ENCODE results near the gene BAMBI. TPM values are rescaled to one million over a fixed set of nuclear protein-coding genes. Genes with fewer than 3 reads are reported as not detected.
"Not testable (repeated sequence)": the region's sequence is repeated elsewhere in the genome, so short reads cannot be mapped to it uniquely, and the experiment has no call there.

BAMBI gene
- total RNA-seq, 1 donor from 2014 or later: 16.0 TPM

DNA sequence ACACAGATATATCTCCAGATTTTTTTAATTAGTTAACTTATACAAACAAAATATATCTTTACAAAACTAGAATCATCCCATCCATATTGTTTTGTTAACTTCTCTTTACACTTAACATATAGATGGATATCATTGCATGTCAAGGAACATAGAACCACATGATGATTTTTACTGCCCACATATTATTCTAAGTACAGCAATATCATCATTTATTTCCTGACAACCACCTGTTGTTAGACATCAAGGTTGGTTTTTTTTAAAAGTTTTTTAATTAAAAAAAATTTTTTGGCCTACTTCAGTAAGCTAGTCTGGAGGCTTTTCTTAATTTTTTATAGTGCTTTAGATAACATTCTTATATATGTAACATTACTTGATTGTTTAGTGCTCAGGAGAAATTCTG lies 38.9 kb upstream of the BAMBI start:
- H3K4me3 ChIP-seq (ENCODE audit: low read depth, low read length): no peak overlapping the region
- TF ChIP-seq, protein P1, sequence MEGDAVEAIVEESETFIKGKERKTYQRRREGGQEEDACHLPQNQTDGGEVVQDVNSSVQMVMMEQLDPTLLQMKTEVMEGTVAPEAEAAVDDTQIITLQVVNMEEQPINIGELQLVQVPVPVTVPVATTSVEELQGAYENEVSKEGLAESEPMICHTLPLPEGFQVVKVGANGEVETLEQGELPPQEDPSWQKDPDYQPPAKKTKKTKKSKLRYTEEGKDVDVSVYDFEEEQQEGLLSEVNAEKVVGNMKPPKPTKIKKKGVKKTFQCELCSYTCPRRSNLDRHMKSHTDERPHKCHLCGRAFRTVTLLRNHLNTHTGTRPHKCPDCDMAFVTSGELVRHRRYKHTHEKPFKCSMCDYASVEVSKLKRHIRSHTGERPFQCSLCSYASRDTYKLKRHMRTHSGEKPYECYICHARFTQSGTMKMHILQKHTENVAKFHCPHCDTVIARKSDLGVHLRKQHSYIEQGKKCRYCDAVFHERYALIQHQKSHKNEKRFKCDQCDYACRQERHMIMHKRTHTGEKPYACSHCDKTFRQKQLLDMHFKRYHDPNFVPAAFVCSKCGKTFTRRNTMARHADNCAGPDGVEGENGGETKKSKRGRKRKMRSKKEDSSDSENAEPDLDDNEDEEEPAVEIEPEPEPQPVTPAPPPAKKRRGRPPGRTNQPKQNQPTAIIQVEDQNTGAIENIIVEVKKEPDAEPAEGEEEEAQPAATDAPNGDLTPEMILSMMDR (conservative IDR thresholded peaks at IDR 0.05; ENCODE audit: low read depth, low read length): no peak
- DNase-seq (ENCODE audit: low read depth): no peak

DNA sequence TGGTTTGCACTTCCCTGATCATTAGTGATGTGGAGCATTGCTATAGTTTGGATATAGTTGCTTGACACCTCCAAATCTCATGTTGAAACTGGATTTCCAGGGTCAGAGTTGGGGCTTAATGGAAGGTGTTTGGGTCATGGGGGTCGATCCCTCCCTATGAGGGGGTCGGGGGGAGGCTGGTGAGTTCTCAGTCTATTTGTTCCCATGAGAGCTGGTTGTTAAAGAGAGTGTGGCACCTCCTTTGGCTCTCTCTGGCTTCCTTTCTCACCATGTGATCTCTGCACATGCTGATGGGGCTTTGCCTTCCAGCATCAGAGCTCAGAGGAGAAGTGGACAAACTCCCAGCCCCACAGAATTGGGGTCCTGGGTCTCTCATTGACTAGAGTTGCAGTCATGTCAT lies 36.8 kb upstream of the BAMBI start:
- TF ChIP-seq, protein P1 (conservative IDR thresholded peaks at IDR 0.05; ENCODE audit: low read depth, low read length): no peak
- no peak overlapping the region for H3K4me3 ChIP-seq (ENCODE audit: low read depth, low read length)
- no peak for DNase-seq (ENCODE audit: low read depth)

DNA sequence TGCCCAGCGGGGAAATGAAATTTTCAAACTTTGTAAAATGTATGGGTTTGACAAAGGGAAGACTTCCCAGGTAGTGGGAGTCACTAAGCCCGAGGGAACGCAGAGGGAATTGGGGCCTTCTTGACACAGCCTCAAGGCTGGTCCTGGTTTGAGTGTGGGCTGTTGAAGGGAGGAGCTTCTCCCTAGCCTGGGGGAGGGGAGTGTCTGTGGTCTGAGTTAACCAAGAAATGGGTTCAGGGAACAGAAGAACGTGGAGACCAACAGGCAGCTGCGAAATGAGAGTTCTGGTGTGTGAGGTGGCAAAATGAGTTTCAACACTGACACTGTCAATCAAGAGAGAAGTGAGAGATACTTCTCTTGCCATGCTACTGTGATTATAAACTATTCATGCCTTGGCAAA lies 32.7 kb upstream of the BAMBI start:
- no peak for DNase-seq (ENCODE audit: low read depth)
- H3K4me3 ChIP-seq (ENCODE audit: low read depth, low read length): no peak overlapping the region
- TF ChIP-seq, protein P1 (conservative IDR thresholded peaks at IDR 0.05; ENCODE audit: low read depth, low read length): no peak

DNA sequence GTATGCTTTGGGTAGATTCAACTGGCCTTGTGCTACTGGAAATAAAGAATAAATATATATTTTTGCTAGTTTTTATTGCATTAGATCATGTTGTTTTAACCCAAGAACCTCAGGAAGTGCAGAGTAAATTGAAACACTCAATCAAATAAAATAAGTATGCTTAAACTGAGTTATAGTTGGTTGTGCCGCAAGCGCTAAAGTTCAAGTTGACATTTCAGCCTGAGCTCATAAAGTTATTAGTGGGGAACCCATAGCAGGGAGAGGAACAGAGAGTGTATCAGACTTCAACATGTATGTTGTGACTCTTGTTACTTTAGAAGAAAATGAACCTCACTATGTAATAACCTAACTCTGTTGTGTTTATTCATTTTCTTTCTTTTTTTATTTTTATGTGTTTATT lies 25.2 kb upstream of the BAMBI start:
- DNase-seq (ENCODE audit: low read depth): no peak
- H3K4me3 ChIP-seq (ENCODE audit: low read depth, low read length): no peak overlapping the region
- TF ChIP-seq, protein P1 (conservative IDR thresholded peaks at IDR 0.05; ENCODE audit: low read depth, low read length): no peak

DNA sequence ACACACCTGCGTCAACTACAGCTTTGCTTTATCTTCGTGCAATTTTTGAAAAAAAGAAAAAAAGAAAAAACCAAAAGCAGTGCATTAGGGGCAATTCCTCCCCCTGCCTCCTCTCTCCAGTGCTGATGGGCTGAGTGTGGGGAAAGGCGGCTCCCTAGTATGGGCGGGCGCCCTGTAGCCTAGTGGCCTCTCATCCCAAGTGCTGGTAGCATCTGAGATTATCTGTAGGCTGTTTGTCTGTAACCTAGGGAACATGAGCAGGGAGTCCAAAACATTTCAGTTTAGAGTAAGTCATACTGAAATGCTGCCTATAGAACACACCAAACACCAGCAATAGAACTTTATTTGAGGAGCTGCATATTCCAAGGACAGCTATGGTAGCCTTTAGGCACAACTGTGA lies 24.6 kb upstream of the BAMBI start:
- DNase-seq (ENCODE audit: low read depth): no peak
- TF ChIP-seq, protein P1 (conservative IDR thresholded peaks at IDR 0.05; ENCODE audit: low read depth, low read length): no peak
- no peak overlapping the region for H3K4me3 ChIP-seq (ENCODE audit: low read depth, low read length)

DNA sequence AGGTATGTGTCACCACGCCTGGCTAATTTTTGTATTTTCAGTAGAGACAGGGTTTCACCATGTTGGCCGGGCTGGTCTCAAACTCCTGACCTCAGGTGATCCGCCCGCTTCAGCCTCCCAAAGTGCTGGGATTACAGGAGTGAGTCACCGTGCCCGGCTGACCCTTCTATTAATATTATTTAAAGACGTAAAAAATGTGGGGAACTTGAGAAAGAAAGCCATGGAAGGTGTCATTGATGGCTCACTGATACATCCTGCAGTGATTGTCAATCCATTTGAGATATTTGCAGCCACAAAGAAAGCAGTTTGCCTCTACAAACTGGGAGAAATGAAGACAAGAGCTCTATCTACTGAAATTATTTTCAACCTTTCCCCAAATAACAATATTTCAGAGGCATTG lies 18.5 kb upstream of the BAMBI start:
- not testable (repeated sequence) for DNase-seq (ENCODE audit: low read depth)

DNA sequence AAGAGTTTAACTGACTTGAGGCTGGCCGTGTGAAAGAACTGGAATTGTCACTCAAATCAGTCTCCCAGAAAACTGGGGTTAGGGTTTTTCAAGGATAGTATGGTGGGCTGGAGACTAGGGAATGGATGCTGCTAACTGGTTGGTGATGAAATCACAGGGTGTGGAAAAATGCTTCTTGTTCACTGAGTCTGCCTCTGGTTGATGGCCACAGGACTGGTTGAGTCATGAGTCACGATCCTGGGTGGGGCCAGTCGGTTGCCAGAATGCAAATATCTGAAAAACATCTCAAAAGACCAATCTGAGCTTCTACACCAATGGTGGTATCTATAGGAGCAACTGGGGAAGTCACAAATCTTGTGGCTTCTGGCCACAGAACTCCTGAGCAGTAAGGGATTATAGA lies 16.3 kb upstream of the BAMBI start:
- no peak for DNase-seq (ENCODE audit: low read depth)
- H3K4me3 ChIP-seq (ENCODE audit: low read depth, low read length): no peak overlapping the region
- TF ChIP-seq, protein P1 (conservative IDR thresholded peaks at IDR 0.05; ENCODE audit: low read depth, low read length): no peak

More for the DNA sequence above, 18.5 kb upstream of the BAMBI start:
- H3K4me3 ChIP-seq (ENCODE audit: low read depth, low read length): not testable (repeated sequence)
